HG03558 (cell line): ENCODE data around the gene RNF224.

ENCODE experiments used
- ATAC-seq: cut with Tn5 transposase; IDR thresholded peaks from one replicate; pipeline ENCODE4 v1.9.1; 2021; ENCODE audit warnings: moderate number of reproducible peaks; ENCODE audit not compliant: unreplicated experiment; ENCODE audit errors: extremely low read depth

RNF224 gene

GRCh38 chr9:137213160-137214060 is 13.9 kb upstream of the RNF224 start:
- no peak for ATAC-seq

- no peak for ATAC-seq
These were observed 12.7 kb upstream of the RNF224 start for GRCh38 chr9:137214620-137215019.

GRCh38 chr9:137215196-137215986 is 11.9 kb upstream of the RNF224 start:
- ATAC-seq = no peak

- ATAC-seq = no peak
These were observed 10.9 kb upstream of the RNF224 start for GRCh38 chr9:137216188-137216965.

GRCh38 chr9:137217276-137218211 is 9.8 kb upstream of the RNF224 start:
- ATAC-seq = no peak

GRCh38 chr9:137218212-137218753 is 9.0 kb upstream of the RNF224 start:
- no peak for ATAC-seq

- no peak for ATAC-seq
These were observed 8.5 kb upstream of the RNF224 start for GRCh38 chr9:137218754-137219271.

- ATAC-seq = no peak
These were observed 7.5 kb upstream of the RNF224 start for GRCh38 chr9:137219757-137220316.

- no peak for ATAC-seq
These were observed 6.8 kb upstream of the RNF224 start for GRCh38 chr9:137220317-137221094.

GRCh38 chr9:137221095-137221505 is 6.2 kb upstream of the RNF224 start:
- ATAC-seq = no peak

GRCh38 chr9:137221506-137222111 is 5.7 kb upstream of the RNF224 start:
- ATAC-seq = no peak

- no peak for ATAC-seq
These were observed 4.9 kb upstream of the RNF224 start, which contains the start of gene RNF208 for GRCh38 chr9:137222190-137223077. Gene RNF208 (minus strand): TSS chr9:137222240. CDS start chr9:137221212, 1,028 bp downstream.

- peak; percentile 57 for ATAC-seq
These were observed 4.0 kb upstream of the RNF224 start for GRCh38 chr9:137223078-137223970.

- ATAC-seq = no peak
These were observed 2.2 kb upstream of the RNF224 start, which contains the start of gene CYSRT1 for GRCh38 chr9:137224830-137225694. Gene CYSRT1 (plus strand): TSS chr9:137225174. CDS start chr9:137225622, 448 bp downstream.
